HepG2 (cell line): ENCODE measurements around the gene HDLBP. TPM values are rescaled to one million over a fixed set of nuclear protein-coding genes. Genes with fewer than 3 reads are reported as not detected.
A peak's percentile ranks its signal among the peaks of the same experiment; 100 is the strongest.

Experiments used
- KAT8 ChIP-seq: IDR thresholded peaks from 2 replicates; pipeline ENCODE4 v1.6.1; 2016; ENCODE audit warnings: missing genetic modification reagents, missing compliant biosample characterization
- MXD4 ChIP-seq: IDR thresholded peaks from 2 replicates; pipeline ENCODE4 v1.6.1; 2016; ENCODE audit warnings: mild to moderate bottlenecking, missing biosample characterization, missing genetic modification reagents
- NFKBIZ ChIP-seq: IDR thresholded peaks from 2 replicates; pipeline ENCODE4 v1.6.1; 2018; ENCODE audit warnings: missing genetic modification reagents, missing compliant biosample characterization
- NR2F6 ChIP-seq, 2 experiments: IDR thresholded peaks; 2 replicates each; pipeline ENCODE4 v1.6.1; 2016; ENCODE audit warnings: antibody characterized with exemption in 1 of 2, mild to moderate bottlenecking in 1 of 2
- PAWR ChIP-seq: sonication (generic); formaldehyde crosslinking; IDR thresholded peaks from 2 replicates; pipeline ENCODE4 v1.4.0; 2020; ENCODE audit warnings: missing genetic modification reagents, mild to moderate bottlenecking, borderline replicate concordance
- POLR2G ChIP-seq: fragments of 200-400 bp; formaldehyde crosslinking; IDR thresholded peaks from 2 replicates; pipeline ENCODE4 v1.6.1; 2018; ENCODE audit warnings: mild to moderate bottlenecking, low read depth, low read length, moderate library complexity
- RARA ChIP-seq: IDR thresholded peaks from 2 replicates; pipeline ENCODE4 v1.6.1; 2016; ENCODE audit warnings: missing genetic modification reagents, missing compliant biosample characterization
- SNAI1 ChIP-seq: sonication (generic); formaldehyde crosslinking; IDR thresholded peaks from 2 replicates; pipeline ENCODE4 v1.5.0; 2020; ENCODE audit warnings: mild to moderate bottlenecking, missing genetic modification reagents, borderline replicate concordance
- STAT5B ChIP-seq: sonication (generic); formaldehyde crosslinking; IDR thresholded peaks from 2 replicates; pipeline ENCODE4 v1.4.0; 2020; ENCODE audit warnings: missing genetic modification reagents
- TAF1 ChIP-seq: sonication (generic); formaldehyde crosslinking; IDR thresholded peaks from 2 replicates; pipeline ENCODE4 v1.4.0; 2020; ENCODE audit warnings: missing genetic modification reagents
- ZNF292 ChIP-seq: sonication (generic); formaldehyde crosslinking; IDR thresholded peaks from 2 replicates; pipeline ENCODE4 v1.8.1; 2022; ENCODE audit warnings: mild to moderate bottlenecking, low read depth, missing genetic modification reagents, borderline replicate concordance
- ZNF34 ChIP-seq: sonication (generic); formaldehyde crosslinking; IDR thresholded peaks from 2 replicates; pipeline ENCODE4 v1.4.0; 2020; ENCODE audit warnings: mild to moderate bottlenecking, missing genetic modification reagents, borderline replicate concordance
- ZNF547 ChIP-seq: sonication (generic); formaldehyde crosslinking; IDR thresholded peaks from 2 replicates; pipeline ENCODE4 v1.5.1; 2020; ENCODE audit warnings: mild to moderate bottlenecking, missing genetic modification reagents
- ZNF883 ChIP-seq: sonication (generic); formaldehyde crosslinking; IDR thresholded peaks from 2 replicates; pipeline ENCODE4 v1.5.1; 2020; ENCODE audit warnings: mild to moderate bottlenecking, missing genetic modification reagents; ENCODE audit errors: not compliant biosample characterization
- polyA plus RNA-seq, 8 experiments: library from polyadenylated mRNA; depleted of rRNA in 3 of 8; stranded (reverse) in 7 of 8; unstranded in 1 of 8; fragments of >200 nt; fragmentation: Illumina TruSeq in 4 of 8; extraction: Trizol in 4 of 8; gene quantifications; 2 replicates each; pipeline versions ENCODE4 v1.2.1 to v1.2.3, GENCODE V29; 2011 to 2016; ENCODE audit warnings: low read depth in 4 of 8, missing spikeins in 1 of 8, mixed read lengths in 1 of 8; ENCODE audit not compliant: insufficient read depth in 1 of 8
- total RNA-seq, 5 experiments: library from RNA; depleted of rRNA; stranded (reverse); fragments of >200 nt; fragmentation: Illumina TruSeq; extraction: Trizol; gene quantifications; 2 replicates each; pipeline ENCODE4 v1.2.3, GENCODE V29; 2016; ENCODE audit warnings: low read depth in 1 of 5
- TF ChIP-seq, protein P1 (sequence below): sonication (generic); formaldehyde crosslinking; IDR thresholded peaks from 2 replicates; pipeline ENCODE4 v1.4.0; 2020; ENCODE audit warnings: missing genetic modification reagents
- TF ChIP-seq, protein P2 (sequence below): sonication (generic); formaldehyde crosslinking; IDR thresholded peaks from 2 replicates; pipeline ENCODE4 v1.5.0; 2020; ENCODE audit warnings: missing genetic modification reagents
- TF ChIP-seq, protein P3 (sequence below): sonication (generic); formaldehyde crosslinking; IDR thresholded peaks from 2 replicates; pipeline ENCODE4 v1.4.0; 2020; ENCODE audit warnings: missing genetic modification reagents; ENCODE audit errors: not compliant biosample characterization
- TF ChIP-seq, protein P4 (sequence below): sonication (generic); formaldehyde crosslinking; IDR thresholded peaks from 2 replicates; pipeline ENCODE4 v1.8.0; 2022; ENCODE audit warnings: mild to moderate bottlenecking, missing genetic modification reagents, borderline replicate concordance

Gene HDLBP
- total and polyA plus RNA-seq, 2 of the 13 experiments (the other 11 are each of a cell fraction or from before 2014, with no cell fraction given): 464 to 707 TPM

DNA sequence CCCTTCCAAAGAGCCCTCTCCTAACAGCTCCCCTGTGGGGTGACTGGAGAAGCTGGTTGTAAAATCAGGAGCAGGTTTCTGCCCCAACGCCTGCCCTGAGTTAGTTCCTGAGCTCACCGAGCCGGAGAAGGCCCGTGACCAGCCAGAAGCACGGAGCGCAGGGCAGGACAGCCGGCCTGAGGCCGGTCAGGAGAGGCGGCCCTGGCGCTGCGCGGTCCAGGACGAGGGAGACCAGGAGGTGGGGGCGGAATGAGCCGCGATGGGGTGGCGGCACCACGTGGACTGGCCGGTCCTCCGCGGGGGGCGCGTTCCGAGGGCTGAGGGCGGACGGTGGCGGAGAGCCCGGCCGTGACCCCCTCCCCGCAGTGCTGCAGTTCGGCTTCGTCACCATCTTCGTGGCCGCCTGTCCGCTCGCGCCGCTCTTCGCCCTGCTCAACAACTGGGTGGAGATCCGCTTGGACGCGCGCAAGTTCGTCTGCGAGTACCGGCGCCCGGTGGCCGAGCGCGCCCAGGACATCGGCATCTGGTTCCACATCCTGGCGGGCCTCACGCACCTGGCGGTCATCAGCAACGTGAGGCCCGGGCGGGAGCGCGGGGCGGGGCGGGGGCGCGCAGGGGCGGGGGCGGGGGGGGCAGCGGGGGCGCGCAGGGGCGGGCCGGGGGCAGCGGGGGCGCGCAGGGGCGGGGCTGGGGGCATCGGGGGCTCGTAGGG, 98.0 kb downstream of the HDLBP start (continued):
- TF ChIP-seq SNAI1 (0 out of 2 replicates have a peak, but pooled peaks have one; percentile 27), TAF1 (CRISPR knock-in tag) (peak; percentile 69), KAT8 (CRISPR knock-in tag) (peak; percentile 55), ZNF34 (CRISPR knock-in tag) (peak; percentile 68; the same call in 1 of the 2 replicates), ZNF883 (CRISPR knock-in tag) (peak; percentile 91), POLR2G (peak; percentile 87), PAWR (CRISPR knock-in tag) (no peak), STAT5B (CRISPR knock-in tag) (0 out of 2 replicates have a peak, but pooled peaks have one; percentile 28), RARA (CRISPR knock-in tag) (0 out of 2 replicates have a peak, but pooled peaks have one; percentile 9), MXD4 (CRISPR knock-in tag) (peak; percentile 94), NFKBIZ (no peak), ZNF547 (CRISPR knock-in tag) (peak; percentile 82), ZNF292 (CRISPR knock-in tag) (no peak), NR2F6 (IDR thresholded peaks at IDR 0.05) (no peak), NR2F6 (CRISPR knock-in tag; IDR thresholded peaks at IDR 0.05) (peak; percentile 75)
- TF ChIP-seq, protein P1, sequence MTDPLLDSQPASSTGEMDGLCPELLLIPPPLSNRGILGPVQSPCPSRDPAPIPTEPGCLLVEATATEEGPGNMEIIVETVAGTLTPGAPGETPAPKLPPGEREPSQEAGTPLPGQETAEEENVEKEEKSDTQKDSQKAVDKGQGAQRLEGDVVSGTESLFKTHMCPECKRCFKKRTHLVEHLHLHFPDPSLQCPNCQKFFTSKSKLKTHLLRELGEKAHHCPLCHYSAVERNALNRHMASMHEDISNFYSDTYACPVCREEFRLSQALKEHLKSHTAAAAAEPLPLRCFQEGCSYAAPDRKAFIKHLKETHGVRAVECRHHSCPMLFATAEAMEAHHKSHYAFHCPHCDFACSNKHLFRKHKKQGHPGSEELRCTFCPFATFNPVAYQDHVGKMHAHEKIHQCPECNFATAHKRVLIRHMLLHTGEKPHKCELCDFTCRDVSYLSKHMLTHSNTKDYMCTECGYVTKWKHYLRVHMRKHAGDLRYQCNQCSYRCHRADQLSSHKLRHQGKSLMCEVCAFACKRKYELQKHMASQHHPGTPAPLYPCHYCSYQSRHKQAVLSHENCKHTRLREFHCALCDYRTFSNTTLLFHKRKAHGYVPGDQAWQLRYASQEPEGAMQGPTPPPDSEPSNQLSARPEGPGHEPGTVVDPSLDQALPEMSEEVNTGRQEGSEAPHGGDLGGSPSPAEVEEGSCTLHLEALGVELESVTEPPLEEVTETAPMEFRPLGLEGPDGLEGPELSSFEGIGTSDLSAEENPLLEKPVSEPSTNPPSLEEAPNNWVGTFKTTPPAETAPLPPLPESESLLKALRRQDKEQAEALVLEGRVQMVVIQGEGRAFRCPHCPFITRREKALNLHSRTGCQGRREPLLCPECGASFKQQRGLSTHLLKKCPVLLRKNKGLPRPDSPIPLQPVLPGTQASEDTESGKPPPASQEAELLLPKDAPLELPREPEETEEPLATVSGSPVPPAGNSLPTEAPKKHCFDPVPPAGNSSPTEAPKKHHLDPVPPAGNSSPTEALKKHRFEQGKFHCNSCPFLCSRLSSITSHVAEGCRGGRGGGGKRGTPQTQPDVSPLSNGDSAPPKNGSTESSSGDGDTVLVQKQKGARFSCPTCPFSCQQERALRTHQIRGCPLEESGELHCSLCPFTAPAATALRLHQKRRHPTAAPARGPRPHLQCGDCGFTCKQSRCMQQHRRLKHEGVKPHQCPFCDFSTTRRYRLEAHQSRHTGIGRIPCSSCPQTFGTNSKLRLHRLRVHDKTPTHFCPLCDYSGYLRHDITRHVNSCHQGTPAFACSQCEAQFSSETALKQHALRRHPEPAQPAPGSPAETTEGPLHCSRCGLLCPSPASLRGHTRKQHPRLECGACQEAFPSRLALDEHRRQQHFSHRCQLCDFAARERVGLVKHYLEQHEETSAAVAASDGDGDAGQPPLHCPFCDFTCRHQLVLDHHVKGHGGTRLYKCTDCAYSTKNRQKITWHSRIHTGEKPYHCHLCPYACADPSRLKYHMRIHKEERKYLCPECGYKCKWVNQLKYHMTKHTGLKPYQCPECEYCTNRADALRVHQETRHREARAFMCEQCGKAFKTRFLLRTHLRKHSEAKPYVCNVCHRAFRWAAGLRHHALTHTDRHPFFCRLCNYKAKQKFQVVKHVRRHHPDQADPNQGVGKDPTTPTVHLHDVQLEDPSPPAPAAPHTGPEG (CRISPR knock-in tag): peak; percentile 53; the same call in 1 of the 2 replicates
- TF ChIP-seq, protein P2, sequence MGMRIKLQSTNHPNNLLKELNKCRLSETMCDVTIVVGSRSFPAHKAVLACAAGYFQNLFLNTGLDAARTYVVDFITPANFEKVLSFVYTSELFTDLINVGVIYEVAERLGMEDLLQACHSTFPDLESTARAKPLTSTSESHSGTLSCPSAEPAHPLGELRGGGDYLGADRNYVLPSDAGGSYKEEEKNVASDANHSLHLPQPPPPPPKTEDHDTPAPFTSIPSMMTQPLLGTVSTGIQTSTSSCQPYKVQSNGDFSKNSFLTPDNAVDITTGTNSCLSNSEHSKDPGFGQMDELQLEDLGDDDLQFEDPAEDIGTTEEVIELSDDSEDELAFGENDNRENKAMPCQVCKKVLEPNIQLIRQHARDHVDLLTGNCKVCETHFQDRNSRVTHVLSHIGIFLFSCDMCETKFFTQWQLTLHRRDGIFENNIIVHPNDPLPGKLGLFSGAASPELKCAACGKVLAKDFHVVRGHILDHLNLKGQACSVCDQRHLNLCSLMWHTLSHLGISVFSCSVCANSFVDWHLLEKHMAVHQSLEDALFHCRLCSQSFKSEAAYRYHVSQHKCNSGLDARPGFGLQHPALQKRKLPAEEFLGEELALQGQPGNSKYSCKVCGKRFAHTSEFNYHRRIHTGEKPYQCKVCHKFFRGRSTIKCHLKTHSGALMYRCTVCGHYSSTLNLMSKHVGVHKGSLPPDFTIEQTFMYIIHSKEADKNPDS: 0 out of 2 replicates have a peak, but pooled peaks have one; percentile 41
- TF ChIP-seq, protein P3, sequence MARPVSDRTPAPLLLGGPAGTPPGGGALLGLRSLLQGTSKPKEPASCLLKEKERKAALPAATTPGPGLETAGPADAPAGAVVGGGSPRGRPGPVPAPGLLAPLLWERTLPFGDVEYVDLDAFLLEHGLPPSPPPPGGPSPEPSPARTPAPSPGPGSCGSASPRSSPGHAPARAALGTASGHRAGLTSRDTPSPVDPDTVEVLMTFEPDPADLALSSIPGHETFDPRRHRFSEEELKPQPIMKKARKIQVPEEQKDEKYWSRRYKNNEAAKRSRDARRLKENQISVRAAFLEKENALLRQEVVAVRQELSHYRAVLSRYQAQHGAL (CRISPR knock-in tag): peak; percentile 79
- TF ChIP-seq, protein P4, sequence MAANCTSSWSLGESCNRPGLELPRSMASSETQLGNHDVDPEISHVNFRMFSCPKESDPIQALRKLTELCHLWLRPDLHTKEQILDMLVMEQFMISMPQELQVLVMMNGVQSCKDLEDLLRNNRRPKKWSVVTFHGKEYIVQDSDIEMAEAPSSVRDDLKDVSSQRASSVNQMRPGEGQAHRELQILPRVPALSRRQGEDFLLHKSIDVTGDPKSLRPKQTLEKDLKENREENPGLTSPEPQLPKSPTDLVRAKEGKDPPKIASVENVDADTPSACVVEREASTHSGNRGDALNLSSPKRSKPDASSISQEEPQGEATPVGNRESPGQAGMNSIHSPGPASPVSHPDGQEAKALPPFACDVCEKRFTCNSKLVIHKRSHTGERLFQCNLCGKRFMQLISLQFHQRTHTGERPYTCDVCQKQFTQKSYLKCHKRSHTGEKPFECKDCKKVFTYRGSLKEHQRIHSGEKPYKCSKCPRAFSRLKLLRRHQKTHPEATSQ (CRISPR knock-in tag): peak; percentile 54; the same call in 1 of the 2 replicates
